GM12891 (cell line): ENCODE results near the gene GRIA3.

ENCODE experiments used
- POLR2A ChIP-seq: IDR thresholded peaks from 2 replicates; pipeline ENCODE4 v1.6.1; 2011; ENCODE audit warnings: low read depth, low read length, control low read depth
- POLR2AphosphoS5 ChIP-seq: IDR thresholded peaks from 2 replicates; pipeline ENCODE4 v1.6.1; 2011; ENCODE audit warnings: low read depth, low read length, control low read depth
- SPI1 ChIP-seq: IDR thresholded peaks from 2 replicates; pipeline ENCODE4 v1.6.1; 2011; ENCODE audit warnings: low read depth, low read length, control low read depth
- TAF1 ChIP-seq: IDR thresholded peaks from 2 replicates; pipeline ENCODE4 v1.6.1; 2011; ENCODE audit warnings: low read depth, low read length, control low read depth

DNA sequence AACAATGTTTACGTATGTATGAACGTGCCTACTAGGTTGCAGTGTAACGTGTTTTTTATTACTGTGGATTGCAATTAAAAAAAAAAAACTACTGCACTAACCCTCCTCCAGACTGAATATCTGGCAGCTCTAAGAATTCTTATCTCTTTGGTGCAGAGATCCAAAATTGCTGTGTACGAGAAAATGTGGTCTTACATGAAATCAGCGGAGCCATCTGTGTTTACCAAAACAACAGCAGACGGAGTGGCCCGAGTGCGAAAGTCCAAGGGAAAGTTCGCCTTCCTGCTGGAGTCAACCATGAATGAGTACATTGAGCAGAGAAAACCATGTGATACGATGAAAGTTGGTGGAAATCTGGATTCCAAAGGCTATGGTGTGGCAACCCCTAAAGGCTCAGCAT, 280.6 kb downstream of the GRIA3 start:
- no peak for TF ChIP-seq SPI1
- TF ChIP-seq POLR2AphosphoS5, result no peak
- TF ChIP-seq POLR2A, result no peak
- no peak for TF ChIP-seq TAF1
